HFFc6 (cell line): Measurements from ENCODE around the gene ACAD11. TPM values are rescaled to one million over a fixed set of nuclear protein-coding genes. Genes with fewer than 3 reads are reported as not detected.

Experiments
- DNase-seq: peaks from one replicate; pipeline ENCODE4 v3.0.0-alpha.2; 2018
- H3K27ac Mint-ChIP-seq: 2 replicates; pipeline ENCODE4 v1.8.0; 2020; ENCODE audit warnings: mild to moderate bottlenecking, mixed read lengths
- H3K27me3 Mint-ChIP-seq: 2 replicates; pipeline ENCODE4 v1.8.0; 2021; ENCODE audit warnings: mild to moderate bottlenecking, moderate library complexity, mixed read lengths; ENCODE audit not compliant: insufficient read depth
- H3K36me3 Mint-ChIP-seq: 2 replicates; pipeline ENCODE4 v1.8.0; 2021; ENCODE audit warnings: low read depth, mixed read lengths
- H3K4me1 Mint-ChIP-seq: 2 replicates; pipeline ENCODE4 v1.8.0; 2020; ENCODE audit warnings: low read depth, mixed read lengths
- H3K4me3 Mint-ChIP-seq: 2 replicates; pipeline ENCODE4 v1.8.0; 2020; ENCODE audit warnings: mild to moderate bottlenecking, moderate library complexity, mixed read lengths
- H3K9me3 Mint-ChIP-seq: 2 replicates; pipeline ENCODE4 v1.8.0; 2020; ENCODE audit warnings: mild to moderate bottlenecking, mixed read lengths
- total RNA-seq, 6 experiments: library from RNA; stranded (reverse); fragmentation: NEBNext Ultra II Directional; extraction: Animal tissue kit (Norgen Biotek cat#: 25700); gene quantifications; 2 replicates in 1 of 6; 3 replicates in 5 of 6; pipeline ENCODE4 v1.2.3, GENCODE V29; 2021
- TF ChIP-seq, protein P1 (sequence below): fragments of 200-600 bp; sonication (generic); IDR thresholded peaks from 2 replicates; pipeline ENCODE4 v1.5.0; 2021; ENCODE audit warnings: antibody characterized with exemption, mild to moderate bottlenecking

The ACAD11 gene
- total RNA-seq, 6 experiments from 2014 or later = 13.3 to 18.5 (median 13.8) TPM

GRCh38 chr3:132554437-132554836, 105.2 kb downstream of the ACAD11 start:
- Mint-ChIP-seq H3K27ac (no peak overlapping the region), H3K27me3 (no peaks in the 10 kb centered on the region), H3K36me3 (peaks cover 4% of the 10 kb centered on the region), H3K9me3 (no peaks in the 10 kb centered on the region), H3K4me1 (peaks cover 22% of the 10 kb centered on the region), H3K4me3 (no peak overlapping the region)
- TF ChIP-seq, protein P1, sequence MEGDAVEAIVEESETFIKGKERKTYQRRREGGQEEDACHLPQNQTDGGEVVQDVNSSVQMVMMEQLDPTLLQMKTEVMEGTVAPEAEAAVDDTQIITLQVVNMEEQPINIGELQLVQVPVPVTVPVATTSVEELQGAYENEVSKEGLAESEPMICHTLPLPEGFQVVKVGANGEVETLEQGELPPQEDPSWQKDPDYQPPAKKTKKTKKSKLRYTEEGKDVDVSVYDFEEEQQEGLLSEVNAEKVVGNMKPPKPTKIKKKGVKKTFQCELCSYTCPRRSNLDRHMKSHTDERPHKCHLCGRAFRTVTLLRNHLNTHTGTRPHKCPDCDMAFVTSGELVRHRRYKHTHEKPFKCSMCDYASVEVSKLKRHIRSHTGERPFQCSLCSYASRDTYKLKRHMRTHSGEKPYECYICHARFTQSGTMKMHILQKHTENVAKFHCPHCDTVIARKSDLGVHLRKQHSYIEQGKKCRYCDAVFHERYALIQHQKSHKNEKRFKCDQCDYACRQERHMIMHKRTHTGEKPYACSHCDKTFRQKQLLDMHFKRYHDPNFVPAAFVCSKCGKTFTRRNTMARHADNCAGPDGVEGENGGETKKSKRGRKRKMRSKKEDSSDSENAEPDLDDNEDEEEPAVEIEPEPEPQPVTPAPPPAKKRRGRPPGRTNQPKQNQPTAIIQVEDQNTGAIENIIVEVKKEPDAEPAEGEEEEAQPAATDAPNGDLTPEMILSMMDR = no peak
- no peak for DNase-seq

GRCh38 chr3:132553826-132554225, 105.8 kb downstream of the ACAD11 start:
- DNase-seq = no peak
- H3K27me3 Mint-ChIP-seq = no peaks in the 10 kb centered on the region
- TF ChIP-seq, protein P1 = no peak
- peaks cover 28% of the 10 kb centered on the region for H3K4me1 Mint-ChIP-seq
- H3K36me3 Mint-ChIP-seq = peaks cover 2% of the 10 kb centered on the region
- no peak overlapping the region for H3K4me3 Mint-ChIP-seq
- H3K27ac Mint-ChIP-seq = no peak overlapping the region
- no peaks in the 10 kb centered on the region for H3K9me3 Mint-ChIP-seq

DNA sequence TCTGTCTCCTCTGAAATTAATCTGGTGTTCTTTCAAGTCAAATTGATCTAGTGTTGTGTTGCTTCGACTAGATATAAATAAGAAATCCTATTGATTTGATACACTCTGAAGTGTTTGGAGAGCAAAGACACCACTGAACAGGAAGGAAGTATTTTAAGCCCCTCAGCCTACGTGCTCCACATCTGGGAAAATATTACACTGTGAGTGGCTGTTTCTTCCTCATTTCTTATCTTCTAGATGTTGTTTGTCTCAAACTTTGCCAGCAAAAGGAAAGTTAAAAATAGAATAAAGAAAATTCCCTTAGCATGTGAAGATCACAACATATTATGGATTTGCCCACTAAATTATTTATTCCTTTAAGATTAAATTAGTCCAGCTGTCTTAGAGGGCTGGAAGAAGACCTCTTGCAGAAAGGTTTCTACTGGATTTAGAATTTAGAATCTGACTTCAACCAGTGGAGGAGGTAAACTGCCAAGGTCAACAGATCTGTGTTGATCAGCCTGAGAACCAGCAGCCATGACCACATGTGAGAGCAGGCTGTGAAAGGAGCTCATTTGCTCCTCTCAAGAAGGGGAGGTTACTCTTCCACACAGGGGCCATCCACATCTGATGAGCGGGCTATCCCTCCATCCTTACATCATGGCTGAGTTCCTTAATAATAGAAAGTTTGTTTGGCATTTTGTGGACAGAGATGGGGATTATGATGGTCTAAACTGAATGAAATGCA, 108.9 kb downstream of the ACAD11 start:
- no peak for DNase-seq
- peak overlapping the region; percentile 68 for H3K27ac Mint-ChIP-seq
- no peaks in the 10 kb centered on the region for H3K36me3 Mint-ChIP-seq
- no peaks in the 10 kb centered on the region for H3K9me3 Mint-ChIP-seq
- TF ChIP-seq, protein P1 = no peak
- peaks cover 30% of the 10 kb centered on the region for H3K4me1 Mint-ChIP-seq
- no peak overlapping the region for H3K4me3 Mint-ChIP-seq
- 0 out of 2 replicates have a peak, but pooled peaks cover 1% of the 10 kb centered on the region for H3K27me3 Mint-ChIP-seq

GRCh38 chr3:132549890-132550578, 109.6 kb downstream of the ACAD11 start:
- Mint-ChIP-seq H3K4me3 (no peak overlapping the region), H3K27ac (peak overlapping the region; percentile 68), H3K27me3 (0 out of 2 replicates have a peak, but pooled peaks cover 1% of the 10 kb centered on the region), H3K9me3 (no peaks in the 10 kb centered on the region), H3K36me3 (peaks cover 5% of the 10 kb centered on the region; the same call in 1 of the 2 replicates), H3K4me1 (peaks cover 36% of the 10 kb centered on the region)
- TF ChIP-seq, protein P1 = no peak
- DNase-seq = peak; percentile 51

- Mint-ChIP-seq H3K9me3 (no peaks in the 10 kb centered on the region), H3K27ac (no peak overlapping the region), H3K36me3 (peaks cover 10% of the 10 kb centered on the region), H3K4me3 (no peak overlapping the region), H3K4me1 (peaks cover 36% of the 10 kb centered on the region), H3K27me3 (peaks cover 3% of the 10 kb centered on the region; the same call in 1 of the 2 replicates)
- TF ChIP-seq, protein P1 = no peak
- DNase-seq = no peak
Observed at GRCh38 chr3:132549169-132549568, 110.4 kb downstream of the ACAD11 start.
